Measurements from ENCODE around the gene RNF214.

RNF214 gene

GRCh38 chr11:117226388-117227385 is 5.8 kb upstream of the RNF214 start:
- no peak overlapping the region for H3K4me3 ChIP-seq (ENCODE audit: low read length)
- TF ChIP-seq ZNF274 (IDR thresholded peaks at IDR 0.05; ENCODE audit: low read depth, low read length) = no peak

GRCh38 chr11:117228091-117228490 is 4.4 kb upstream of the RNF214 start:
- no peak for TF ChIP-seq ZNF274 (IDR thresholded peaks at IDR 0.05; ENCODE audit: low read depth, low read length)

GRCh38 chr11:117229411-117229810 is 3.1 kb upstream of the RNF214 start:
- no peak overlapping the region for H3K4me3 ChIP-seq (ENCODE audit: low read length)
- TF ChIP-seq ZNF274 (IDR thresholded peaks at IDR 0.05; ENCODE audit: low read depth, low read length) = no peak

More at GRCh38 chr11:117228091-117228490, 4.4 kb upstream of the RNF214 start:
- no peak overlapping the region for H3K4me3 ChIP-seq (ENCODE audit: low read length)

GRCh38 chr11:117229931-117230285 is 2.6 kb upstream of the RNF214 start:
- peak overlapping the region; percentile 88; the same call in 1 of the 2 replicates for H3K4me3 ChIP-seq (ENCODE audit: low read length)
- TF ChIP-seq ZNF274 (IDR thresholded peaks at IDR 0.05; ENCODE audit: low read depth, low read length) = no peak

GRCh38 chr11:117230286-117230961 is 2.0 kb upstream of the RNF214 start:
- TF ChIP-seq ZNF274 (IDR thresholded peaks at IDR 0.05; ENCODE audit: low read depth, low read length) = no peak
- peak overlapping the region; percentile 88 for H3K4me3 ChIP-seq (ENCODE audit: low read length)

- no peak for TF ChIP-seq ZNF274 (IDR thresholded peaks at IDR 0.05; ENCODE audit: low read depth, low read length)
- peak overlapping the region; percentile 88 for H3K4me3 ChIP-seq (ENCODE audit: low read length)
These were observed 1.3 kb upstream of the RNF214 start for GRCh38 chr11:117230999-117231841.

GRCh38 chr11:117231842-117232091 is 704 bp upstream of the RNF214 start, which contains the start of gene PCSK7:
PCSK7 (minus strand) TSS chr11:117232073; CDS start chr11:117229844, 2,229 bp downstream.
- no peak for TF ChIP-seq ZNF274 (IDR thresholded peaks at IDR 0.05; ENCODE audit: low read depth, low read length)
- peak within 1 kb of the TSS; percentile 88 for H3K4me3 ChIP-seq (ENCODE audit: low read length)

GRCh38 chr11:117232911-117233409 is 489 bp downstream of the RNF214 start:
- H3K4me3 ChIP-seq (ENCODE audit: low read length) = peak overlapping the region; percentile 79
- no peak for TF ChIP-seq ZNF274 (IDR thresholded peaks at IDR 0.05; ENCODE audit: low read depth, low read length)

GRCh38 chr11:117238221-117238620 is 5.8 kb downstream of the RNF214 start:
- H3K4me3 ChIP-seq (ENCODE audit: low read length) = no peak overlapping the region
- no peak for TF ChIP-seq ZNF274 (IDR thresholded peaks at IDR 0.05; ENCODE audit: low read depth, low read length)

GRCh38 chr11:117239295-117239694 is 6.8 kb downstream of the RNF214 start:
- no peak for TF ChIP-seq ZNF274 (IDR thresholded peaks at IDR 0.05; ENCODE audit: low read depth, low read length)
- H3K4me3 ChIP-seq (ENCODE audit: low read length) = no peak overlapping the region

GRCh38 chr11:117248341-117248740 is 15.9 kb downstream of the RNF214 start:
- no peak for TF ChIP-seq ZNF274 (IDR thresholded peaks at IDR 0.05; ENCODE audit: low read depth, low read length)
- no peak overlapping the region for H3K4me3 ChIP-seq (ENCODE audit: low read length)

GRCh38 chr11:117249571-117249970 is 17.1 kb downstream of the RNF214 start:
- no peak overlapping the region for H3K4me3 ChIP-seq (ENCODE audit: low read length)
- no peak for TF ChIP-seq ZNF274 (IDR thresholded peaks at IDR 0.05; ENCODE audit: low read depth, low read length)

- H3K4me3 ChIP-seq (ENCODE audit: low read length) = no peak overlapping the region
- no peak for TF ChIP-seq ZNF274 (IDR thresholded peaks at IDR 0.05; ENCODE audit: low read depth, low read length)
These were observed 19.0 kb downstream of the RNF214 start for GRCh38 chr11:117251506-117251905.

- no peak for TF ChIP-seq ZNF274 (IDR thresholded peaks at IDR 0.05; ENCODE audit: low read depth, low read length)
- no peak overlapping the region for H3K4me3 ChIP-seq (ENCODE audit: low read length)
These were observed 23.5 kb downstream of the RNF214 start for GRCh38 chr11:117255966-117256365.

Data from GM08714 (cell line).